ENCODE measurements around the gene ABCC4. TPM values are rescaled to one million over a fixed set of nuclear protein-coding genes. Genes with fewer than 3 reads are reported as not detected.

The ABCC4 gene
- total RNA-seq, 1 experiment from 2014 or later, result 17.0 TPM

DNA sequence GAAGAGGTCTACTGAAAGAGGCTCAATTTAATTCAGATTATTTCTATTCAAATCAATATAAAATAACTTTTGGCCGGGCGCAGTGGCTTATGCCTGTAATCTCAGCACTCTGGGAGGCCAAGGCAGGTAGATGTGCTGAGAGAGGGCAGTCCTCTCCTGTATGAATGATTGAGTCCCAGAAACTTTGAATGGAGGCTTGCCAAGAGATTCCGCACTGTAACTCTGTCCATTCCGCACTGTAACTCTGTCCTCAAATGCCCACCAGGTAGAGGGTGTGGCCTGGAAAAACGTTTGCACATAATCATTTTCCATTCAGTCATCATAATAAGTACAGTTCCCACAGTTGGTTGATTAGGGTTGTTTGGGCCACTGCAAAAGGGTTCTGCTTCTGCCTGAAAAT lies 314.2 kb downstream of the ABCC4 start:
- TF ChIP-seq EZH2 (IDR thresholded peaks at IDR 0.05; ENCODE audit: low read depth), result no peak
- TF ChIP-seq, protein P1, sequence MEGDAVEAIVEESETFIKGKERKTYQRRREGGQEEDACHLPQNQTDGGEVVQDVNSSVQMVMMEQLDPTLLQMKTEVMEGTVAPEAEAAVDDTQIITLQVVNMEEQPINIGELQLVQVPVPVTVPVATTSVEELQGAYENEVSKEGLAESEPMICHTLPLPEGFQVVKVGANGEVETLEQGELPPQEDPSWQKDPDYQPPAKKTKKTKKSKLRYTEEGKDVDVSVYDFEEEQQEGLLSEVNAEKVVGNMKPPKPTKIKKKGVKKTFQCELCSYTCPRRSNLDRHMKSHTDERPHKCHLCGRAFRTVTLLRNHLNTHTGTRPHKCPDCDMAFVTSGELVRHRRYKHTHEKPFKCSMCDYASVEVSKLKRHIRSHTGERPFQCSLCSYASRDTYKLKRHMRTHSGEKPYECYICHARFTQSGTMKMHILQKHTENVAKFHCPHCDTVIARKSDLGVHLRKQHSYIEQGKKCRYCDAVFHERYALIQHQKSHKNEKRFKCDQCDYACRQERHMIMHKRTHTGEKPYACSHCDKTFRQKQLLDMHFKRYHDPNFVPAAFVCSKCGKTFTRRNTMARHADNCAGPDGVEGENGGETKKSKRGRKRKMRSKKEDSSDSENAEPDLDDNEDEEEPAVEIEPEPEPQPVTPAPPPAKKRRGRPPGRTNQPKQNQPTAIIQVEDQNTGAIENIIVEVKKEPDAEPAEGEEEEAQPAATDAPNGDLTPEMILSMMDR (conservative IDR thresholded peaks at IDR 0.05), result no peak
- Histone ChIP-seq H2AFZ (no peak overlapping the region), H3K9me3 (ENCODE audit: insufficient read depth, low read depth) (0 out of 2 replicates have a peak, but pooled peaks cover 4% of the 10 kb centered on the region), H3K4me1 (replicated peaks; ENCODE audit: insufficient read depth) (no peaks in the 10 kb centered on the region), H3K4me2 (no peak overlapping the region), H3F3A (ENCODE audit: insufficient read depth, low read depth) (no peaks in the 10 kb centered on the region), H3K79me2 (ENCODE audit: low read depth) (no peaks in the 10 kb centered on the region), H3K9me2 (ENCODE audit: insufficient read depth) (no peaks in the 10 kb centered on the region), H4K20me1 (ENCODE audit: insufficient read depth) (no peaks in the 10 kb centered on the region), H3K36me3 (ENCODE audit: low read depth) (no peaks in the 10 kb centered on the region), H3K4me3 (no peak overlapping the region), H3K27me3 (ENCODE audit: insufficient read depth, low read depth) (peaks cover 25% of the 10 kb centered on the region), H3K27ac (no peak overlapping the region)
- ChIA-PET POLR2A (ENCODE audit: unreplicated experiment) (no interaction called here), CTCF (no interaction called here)
- DNase-seq, result no peak
- intact Hi-C loops (cut with micrococcal nuclease; ENCODE audit: unreplicated experiment), result no loop called here
- no TSS peak for BruUV-seq (replicated peaks)

- intact Hi-C loops (cut with micrococcal nuclease; ENCODE audit: unreplicated experiment), result no loop called here
- Histone ChIP-seq H3K4me2 (no peak overlapping the region), H3K4me1 (replicated peaks; ENCODE audit: insufficient read depth) (no peaks in the 10 kb centered on the region), H3K27me3 (ENCODE audit: insufficient read depth, low read depth) (peaks cover 21% of the 10 kb centered on the region), H3K4me3 (no peak overlapping the region), H3K79me2 (ENCODE audit: low read depth) (no peaks in the 10 kb centered on the region), H3K9me2 (ENCODE audit: insufficient read depth) (no peaks in the 10 kb centered on the region; the same call in 1 of the 2 replicates), H4K20me1 (ENCODE audit: insufficient read depth) (no peaks in the 10 kb centered on the region), H3K9me3 (ENCODE audit: insufficient read depth, low read depth) (no peaks in the 10 kb centered on the region), H2AFZ (no peak overlapping the region), H3F3A (ENCODE audit: insufficient read depth, low read depth) (no peaks in the 10 kb centered on the region), H3K27ac (no peak overlapping the region), H3K36me3 (ENCODE audit: low read depth) (no peaks in the 10 kb centered on the region)
- TF ChIP-seq EZH2 (IDR thresholded peaks at IDR 0.05; ENCODE audit: low read depth), result no peak
- TF ChIP-seq, protein P1 (conservative IDR thresholded peaks at IDR 0.05), result no peak
- no peak for DNase-seq
- BruUV-seq (replicated peaks), result no TSS peak
- CTCF ChIA-PET, result no interaction called here
- POLR2A ChIA-PET (ENCODE audit: unreplicated experiment), result no interaction called here
Measured at GRCh38 chr13:94984958-94985357, 316.3 kb downstream of the ABCC4 start.

DNA sequence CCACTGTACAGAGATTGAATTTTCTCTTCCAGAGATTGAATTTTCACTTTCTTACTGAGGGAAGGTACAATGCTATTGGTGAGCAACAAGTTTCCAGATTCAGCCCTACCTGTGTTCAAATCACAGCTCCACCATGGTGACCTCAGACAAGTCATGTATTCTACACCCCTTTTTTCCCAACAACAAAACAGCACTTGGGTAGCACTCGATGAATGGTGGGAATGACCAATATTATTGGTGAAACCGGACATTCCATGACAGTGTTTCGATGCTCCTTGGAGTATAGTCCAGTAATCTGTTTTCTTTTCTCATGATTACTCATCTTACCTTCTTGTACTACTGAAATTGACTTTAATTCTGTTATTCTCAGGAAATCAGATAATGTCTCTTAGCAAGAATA lies 322.7 kb downstream of the ABCC4 start:
- intact Hi-C loops (cut with micrococcal nuclease; ENCODE audit: unreplicated experiment), result no loop called here
- Histone ChIP-seq H4K20me1 (ENCODE audit: insufficient read depth) (no peaks in the 10 kb centered on the region), H3K9me3 (ENCODE audit: insufficient read depth, low read depth) (no peaks in the 10 kb centered on the region), H3K79me2 (ENCODE audit: low read depth) (no peaks in the 10 kb centered on the region), H3K27me3 (ENCODE audit: insufficient read depth, low read depth) (peaks cover 64% of the 10 kb centered on the region), H3K4me1 (replicated peaks; ENCODE audit: insufficient read depth) (no peaks in the 10 kb centered on the region), H3K36me3 (ENCODE audit: low read depth) (no peaks in the 10 kb centered on the region), H3F3A (ENCODE audit: insufficient read depth, low read depth) (no peaks in the 10 kb centered on the region), H3K4me2 (no peak overlapping the region), H3K9me2 (ENCODE audit: insufficient read depth) (no peaks in the 10 kb centered on the region; the same call in 1 of the 2 replicates), H3K4me3 (no peak overlapping the region), H3K27ac (no peak overlapping the region), H2AFZ (no peak overlapping the region)
- TF ChIP-seq, protein P1 (conservative IDR thresholded peaks at IDR 0.05), result no peak
- no peak for TF ChIP-seq EZH2 (IDR thresholded peaks at IDR 0.05; ENCODE audit: low read depth)
- BruUV-seq (replicated peaks), result no TSS peak
- no peak for DNase-seq
- CTCF ChIA-PET, result no interaction called here
- POLR2A ChIA-PET (ENCODE audit: unreplicated experiment), result no interaction called here

Measured in PC-9 (cell line).